HFF-Myc (cell line): Measurements from ENCODE around the gene TMEM63B.

Source experiments
- DNase-seq: peaks from one replicate; pipeline ENCODE4 v3.0.0-alpha.2; 2011; ENCODE audit warnings: low read depth; ENCODE audit errors: extremely low read depth
- H3K4me3 ChIP-seq: replicated peaks from 2 replicates; pipeline ENCODE4 v1.5.1; 2011; ENCODE audit warnings: low read depth, mild to moderate bottlenecking, control low read depth, low read length
- TF ChIP-seq, protein P1 (sequence below): IDR thresholded peaks from 2 replicates; pipeline ENCODE4 v1.5.1; 2012; ENCODE audit warnings: mild to moderate bottlenecking, low read depth, low read length, control low read depth; ENCODE audit errors: missing control alignments

Gene TMEM63B

GRCh38 chr6:44161997-44162338 is 34.6 kb downstream of the TMEM63B start:
- H3K4me3 ChIP-seq: no peak overlapping the region
- no peak for DNase-seq
- TF ChIP-seq, protein P1, sequence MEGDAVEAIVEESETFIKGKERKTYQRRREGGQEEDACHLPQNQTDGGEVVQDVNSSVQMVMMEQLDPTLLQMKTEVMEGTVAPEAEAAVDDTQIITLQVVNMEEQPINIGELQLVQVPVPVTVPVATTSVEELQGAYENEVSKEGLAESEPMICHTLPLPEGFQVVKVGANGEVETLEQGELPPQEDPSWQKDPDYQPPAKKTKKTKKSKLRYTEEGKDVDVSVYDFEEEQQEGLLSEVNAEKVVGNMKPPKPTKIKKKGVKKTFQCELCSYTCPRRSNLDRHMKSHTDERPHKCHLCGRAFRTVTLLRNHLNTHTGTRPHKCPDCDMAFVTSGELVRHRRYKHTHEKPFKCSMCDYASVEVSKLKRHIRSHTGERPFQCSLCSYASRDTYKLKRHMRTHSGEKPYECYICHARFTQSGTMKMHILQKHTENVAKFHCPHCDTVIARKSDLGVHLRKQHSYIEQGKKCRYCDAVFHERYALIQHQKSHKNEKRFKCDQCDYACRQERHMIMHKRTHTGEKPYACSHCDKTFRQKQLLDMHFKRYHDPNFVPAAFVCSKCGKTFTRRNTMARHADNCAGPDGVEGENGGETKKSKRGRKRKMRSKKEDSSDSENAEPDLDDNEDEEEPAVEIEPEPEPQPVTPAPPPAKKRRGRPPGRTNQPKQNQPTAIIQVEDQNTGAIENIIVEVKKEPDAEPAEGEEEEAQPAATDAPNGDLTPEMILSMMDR: no peak

DNA sequence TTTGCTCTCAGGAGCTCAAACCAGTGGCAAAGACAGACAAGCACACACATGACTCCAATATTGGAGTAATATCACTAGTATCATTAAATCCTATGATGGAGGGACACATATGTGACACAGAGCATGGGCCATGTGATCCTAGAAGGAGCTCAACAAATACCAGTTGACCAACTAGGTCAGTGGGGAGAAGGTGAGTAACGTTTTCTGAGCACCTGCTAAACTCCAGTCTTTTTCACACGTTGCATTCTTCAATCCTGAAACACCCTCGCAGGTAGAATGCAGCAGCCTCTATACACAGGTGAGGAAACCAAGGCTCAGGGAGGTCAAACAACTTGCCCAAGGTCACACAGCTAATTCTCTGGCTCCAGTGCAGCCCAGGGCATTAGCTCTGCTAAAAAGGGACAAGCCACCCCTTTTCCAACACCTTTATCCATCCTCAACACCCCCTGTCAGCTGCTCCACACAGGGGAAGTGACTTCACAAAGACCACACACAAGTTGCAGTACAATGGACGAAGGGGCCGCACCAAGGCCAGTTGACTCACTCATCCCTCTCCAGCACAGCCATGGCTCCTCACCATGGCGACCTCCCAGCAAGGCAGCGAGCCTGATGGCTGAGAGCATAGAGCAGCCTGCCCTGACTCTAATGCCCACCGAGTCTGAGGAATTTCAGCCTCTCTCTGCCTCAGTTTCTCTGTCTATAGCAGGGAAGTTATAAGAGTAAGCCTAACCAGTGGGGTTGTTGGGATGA is 35.7 kb downstream of the TMEM63B start:
- no peak overlapping the region for H3K4me3 ChIP-seq
- TF ChIP-seq, protein P1: no peak
- DNase-seq: no peak

DNA sequence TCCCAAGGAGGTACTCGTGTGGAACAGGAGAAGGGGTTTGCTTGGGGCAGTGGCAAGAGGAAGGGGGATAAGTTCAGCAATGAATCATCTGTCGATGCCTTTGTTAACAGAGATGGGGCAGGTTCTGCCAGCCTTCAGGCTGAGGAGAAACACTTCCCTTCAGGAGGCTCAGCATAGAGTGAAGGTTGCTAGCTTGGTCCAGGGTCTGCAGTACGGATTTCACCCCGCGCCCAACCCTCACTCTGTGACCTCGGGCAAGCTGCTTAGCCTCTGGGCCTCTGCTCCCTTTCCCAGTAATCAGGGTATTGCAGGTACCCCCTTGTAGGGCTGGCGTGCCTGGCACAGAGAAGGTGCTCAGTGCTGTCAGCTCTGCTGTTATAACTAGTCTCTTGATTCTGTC is 38.8 kb downstream of the TMEM63B start:
- no peak for DNase-seq
- TF ChIP-seq, protein P1: no peak
- no peak overlapping the region for H3K4me3 ChIP-seq

- no peak for DNase-seq
- H3K4me3 ChIP-seq: no peak overlapping the region
- TF ChIP-seq, protein P1: no peak
These were observed 39.3 kb downstream of the TMEM63B start for GRCh38 chr6:44166591-44167184.

DNA sequence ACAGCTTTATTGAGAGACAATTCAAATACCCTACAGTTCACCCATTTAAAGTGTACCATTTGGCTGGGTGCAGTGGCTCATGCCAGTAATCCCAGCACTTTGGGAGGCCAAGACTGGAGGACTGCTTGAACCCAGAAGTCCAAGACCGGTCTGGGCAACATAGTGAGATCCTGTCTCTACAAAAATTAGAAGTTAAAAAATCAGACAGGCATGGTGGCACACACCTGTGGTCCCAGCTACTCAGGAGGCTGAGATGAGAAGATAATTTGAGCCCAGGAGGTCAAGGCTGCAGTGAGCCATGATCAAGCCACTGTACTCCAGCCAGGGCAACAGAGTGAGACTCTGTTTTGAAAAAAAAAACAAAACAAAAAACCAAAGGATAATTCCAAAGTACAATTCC is 40.2 kb downstream of the TMEM63B start:
- DNase-seq: no peak
- TF ChIP-seq, protein P1: no peak
- no peak overlapping the region for H3K4me3 ChIP-seq

DNA sequence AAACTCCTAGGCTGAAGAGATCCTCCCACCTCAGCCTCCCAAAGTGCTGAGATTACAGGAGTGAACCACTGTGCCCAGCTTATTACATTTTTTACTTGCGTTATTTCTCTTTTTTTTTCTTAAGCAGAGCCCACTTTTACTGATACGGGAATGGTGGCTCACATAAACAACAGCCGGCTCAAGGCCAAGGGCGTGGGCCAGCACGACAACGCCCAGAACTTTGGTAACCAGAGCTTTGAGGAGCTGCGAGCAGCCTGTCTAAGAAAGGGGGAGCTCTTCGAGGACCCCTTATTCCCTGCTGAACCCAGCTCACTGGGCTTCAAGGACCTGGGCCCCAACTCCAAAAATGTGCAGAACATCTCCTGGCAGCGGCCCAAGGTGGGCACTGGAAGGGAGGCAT is 41.8 kb downstream of the TMEM63B start:
- no peak overlapping the region for H3K4me3 ChIP-seq
- no peak for DNase-seq
- TF ChIP-seq, protein P1: no peak
